Mammary epithelial cell (primary cell): ENCODE results near the gene RWDD3.

Experiments used
- CTCF ChIP-seq, 2 donors: IDR thresholded peaks in 1 of 2; conservative IDR thresholded peaks in 1 of 2; 2 replicates each; pipeline ENCODE4 v1.5.1; 2011 to 2012; ENCODE audit warnings: inconsistent platforms in 2 of 2, low read length in 2 of 2, mild to moderate bottlenecking in 2 of 2, control low read depth in 1 of 2, low read depth in 1 of 2; ENCODE audit not compliant: insufficient read depth in 1 of 2; ENCODE audit errors: extremely low read depth in 1 of 2
- EZH2 ChIP-seq: IDR thresholded peaks from 2 replicates; pipeline ENCODE4 v1.6.1; 2012; ENCODE audit warnings: low read length, inconsistent platforms, borderline replicate concordance

DNA sequence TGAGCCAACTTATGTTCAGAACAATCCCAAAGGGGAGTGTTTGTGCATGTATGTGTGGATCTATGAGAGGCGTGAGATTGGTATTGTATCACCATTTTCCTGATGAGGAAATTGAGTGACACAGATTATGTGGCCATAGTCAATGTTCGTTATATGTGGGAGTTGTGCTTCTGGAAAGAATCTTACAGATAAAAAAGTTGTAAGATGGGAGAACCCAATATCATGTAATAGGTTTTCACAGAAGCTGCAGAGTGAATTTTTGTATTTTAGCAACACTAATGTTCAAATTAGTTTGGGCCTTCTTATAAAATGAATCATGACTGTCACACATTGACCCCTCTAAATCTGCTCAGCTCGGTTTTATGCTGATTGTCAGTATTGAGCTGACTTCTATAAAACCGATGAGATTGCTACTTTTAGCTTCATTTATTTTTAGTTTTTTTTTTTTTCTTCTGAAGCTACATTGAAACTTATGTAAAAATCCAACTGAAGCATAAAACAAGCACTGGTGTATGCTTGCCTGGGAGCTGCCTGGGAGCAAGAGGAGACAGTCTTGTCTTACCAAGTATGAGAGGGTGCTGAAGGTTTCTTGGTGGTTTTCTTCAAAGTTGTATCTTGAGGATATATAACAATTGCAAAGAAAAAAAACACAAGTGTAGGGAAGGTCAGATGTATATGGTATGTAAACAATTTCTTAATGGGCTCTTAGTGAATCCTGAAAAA, 4.1 kb downstream of the RWDD3 start:
- TF ChIP-seq CTCF (conservative IDR thresholded peaks at IDR 0.05 in 1 of 2, IDR thresholded peaks at IDR 0.05 in 1 of 2; ENCODE audit: extremely low read depth in 1 of 2, insufficient read depth in 1 of 2, low read depth in 1 of 2, low read length in 2 of 2) (no peak), EZH2 (no peak)
